ENCODE measurements around the gene ABCC4. TPM values are rescaled to one million over a fixed set of nuclear protein-coding genes. Genes with fewer than 3 reads are reported as not detected.

ABCC4 gene
- total and polyA plus RNA-seq, 10 donors: 1.4 to 21.0 (median 13.3) TPM

- intact Hi-C loops (cut with DNase I; ENCODE audit: low total_unique reads): loop anchor here (5.0 to 10.0 kb wide), 2 partner anchors 103 to 190 kb away; no protein-coding TSS in a partner anchor
- H3K27ac ChIP-seq: no peak overlapping the region
- peaks cover 0 to 15% (median 0%) of the 10 kb centered on the region in 6 donors for H3K36me3 ChIP-seq
- H3K9me3 ChIP-seq: no peaks in the 10 kb centered on the region
- 49 to 71% (median 65%) methylated on average over 9 of the region's 9 CpGs for WGBS, 5 donors
- DNase-seq: peak; percentile 90
- peaks cover 0 to 4% (median 0%) of the 10 kb centered on the region in 6 donors for H3K4me1 ChIP-seq
- TF ChIP-seq CTCF (IDR thresholded peaks at IDR 0.05 in 8 of 11, conservative IDR thresholded peaks at IDR 0.05 in 3 of 11) (peak; percentile 49 to 91 (median 83)), POLR2AphosphoS5 (IDR thresholded peaks at IDR 0.05) (peak in 2 of 3 donors; percentile 18 to 22), POLR2A (IDR thresholded peaks at IDR 0.05) (no peak)
- H3K4me3 ChIP-seq: no peak overlapping the region
- H3K27me3 ChIP-seq (replicated peaks in 1 of 7): no peaks in the 10 kb centered on the region
These were observed 109.3 kb downstream of the ABCC4 start for GRCh38 chr13:95191821-95192563.

- no peak overlapping the region for H3K4me3 ChIP-seq
- 80 to 92% (median 88%) methylated on average over 7 of the region's 7 CpGs for WGBS, 5 donors
- DNase-seq: no peak
- H3K36me3 ChIP-seq: peaks cover 0 to 5% (median 0%) of the 10 kb centered on the region in 6 donors
- intact Hi-C loops (cut with DNase I; ENCODE audit: low total_unique reads): loop anchor here (2.0 kb wide), 1 partner anchor 217 kb away; no protein-coding TSS in a partner anchor
- H3K27me3 ChIP-seq (replicated peaks in 1 of 7): no peaks in the 10 kb centered on the region
- no peak for TF ChIP-seq CTCF (IDR thresholded peaks at IDR 0.05 in 8 of 11, conservative IDR thresholded peaks at IDR 0.05 in 3 of 11)
- TF ChIP-seq POLR2A (IDR thresholded peaks at IDR 0.05): no peak
- no peak for TF ChIP-seq POLR2AphosphoS5 (IDR thresholded peaks at IDR 0.05)
- H3K9me3 ChIP-seq: no peaks in the 10 kb centered on the region
- no peak overlapping the region for H3K27ac ChIP-seq
- H3K4me1 ChIP-seq: peaks cover 0 to 27% (median 8%) of the 10 kb centered on the region in 6 donors
These were observed 113.1 kb downstream of the ABCC4 start for GRCh38 chr13:95188128-95188527.

- Histone ChIP-seq H3K36me3 (peaks cover 0 to 3% (median 0%) of the 10 kb centered on the region in 6 donors), H3K4me3 (peak overlapping the region in 1 of 8 donors; percentile 30), H3K27ac (peak overlapping the region in 4 of 8 donors; percentile 9 to 57 (median 31)), H3K4me1 (peaks cover 0 to 35% (median 8%) of the 10 kb centered on the region in 6 donors), H3K27me3 (replicated peaks in 1 of 7) (no peaks in the 10 kb centered on the region), H3K9me3 (no peaks in the 10 kb centered on the region)
- 29 to 43% (median 34%) methylated on average over 5 of the region's 5 CpGs for WGBS, 5 donors
- no peak for DNase-seq
- no peak for TF ChIP-seq POLR2AphosphoS5 (IDR thresholded peaks at IDR 0.05)
- TF ChIP-seq POLR2A (IDR thresholded peaks at IDR 0.05): no peak
- no peak for TF ChIP-seq CTCF (IDR thresholded peaks at IDR 0.05 in 8 of 11, conservative IDR thresholded peaks at IDR 0.05 in 3 of 11)
- intact Hi-C loops (cut with DNase I; ENCODE audit: low total_unique reads): no loop called here
These were observed 115.4 kb downstream of the ABCC4 start for GRCh38 chr13:95185851-95186250.

- H3K4me3 ChIP-seq: no peak overlapping the region
- peak overlapping the region in 4 of 8 donors; percentile 9 to 57 (median 31) for H3K27ac ChIP-seq
- intact Hi-C loops (cut with DNase I; ENCODE audit: low total_unique reads): no loop called here
- DNase-seq: no peak
- WGBS, 5 donors: 92 to 94% (median 93%) methylated on average over 3 of the region's 3 CpGs
- no peak for TF ChIP-seq POLR2A (IDR thresholded peaks at IDR 0.05)
- TF ChIP-seq POLR2AphosphoS5 (IDR thresholded peaks at IDR 0.05): no peak
- no peak for TF ChIP-seq CTCF (IDR thresholded peaks at IDR 0.05 in 8 of 11, conservative IDR thresholded peaks at IDR 0.05 in 3 of 11)
- no peaks in the 10 kb centered on the region for H3K9me3 ChIP-seq
- H3K27me3 ChIP-seq (replicated peaks in 1 of 7): no peaks in the 10 kb centered on the region
- H3K36me3 ChIP-seq: peaks cover 0 to 3% (median 0%) of the 10 kb centered on the region in 6 donors
- H3K4me1 ChIP-seq: peaks cover 0 to 35% (median 8%) of the 10 kb centered on the region in 6 donors
These were observed 115.9 kb downstream of the ABCC4 start for GRCh38 chr13:95185311-95185710.

All from spleen (tissue), 11 donors.